Measurements from ENCODE around the gene HSH2D.

The HSH2D gene

GRCh38 chr19:16100524-16100923 lies 43.0 kb upstream of the HSH2D start:
- no peak for TF ChIP-seq CTCF (conservative IDR thresholded peaks at IDR 0.05; ENCODE audit: control insufficient read depth, insufficient read depth, low read depth, low read length)
- no peak for DNase-seq (ENCODE audit: low read depth)
- H3K4me3 ChIP-seq (ENCODE audit: control insufficient read depth, low read depth, low read length): no peak overlapping the region

- peak; percentile 42 for DNase-seq (ENCODE audit: low read depth)
- TF ChIP-seq CTCF (conservative IDR thresholded peaks at IDR 0.05; ENCODE audit: control insufficient read depth, insufficient read depth, low read depth, low read length): no peak
- H3K4me3 ChIP-seq (ENCODE audit: control insufficient read depth, low read depth, low read length): no peak overlapping the region
These were observed 38.8 kb upstream of the HSH2D start for GRCh38 chr19:16104722-16105121.

- DNase-seq (ENCODE audit: low read depth): peak; percentile 58
- no peak for TF ChIP-seq CTCF (conservative IDR thresholded peaks at IDR 0.05; ENCODE audit: control insufficient read depth, insufficient read depth, low read depth, low read length)
- H3K4me3 ChIP-seq (ENCODE audit: control insufficient read depth, low read depth, low read length): no peak overlapping the region
These were observed 37.4 kb upstream of the HSH2D start for GRCh38 chr19:16106121-16106520.

GRCh38 chr19:16111160-16111908 lies 32.2 kb upstream of the HSH2D start, which contains the start of gene RAB8A:
Gene RAB8A, plus strand, starts transcription at chr19:16111889. Its CDS starts 13 bp downstream, at chr19:16111902.
- peak; percentile 62 for TF ChIP-seq CTCF (conservative IDR thresholded peaks at IDR 0.05; ENCODE audit: control insufficient read depth, insufficient read depth, low read depth, low read length)
- H3K4me3 ChIP-seq (ENCODE audit: control insufficient read depth, low read depth, low read length): peak within 1 kb of the TSS; percentile 93
- peak; percentile 98 for DNase-seq (ENCODE audit: low read depth)

- no peak for TF ChIP-seq CTCF (conservative IDR thresholded peaks at IDR 0.05; ENCODE audit: control insufficient read depth, insufficient read depth, low read depth, low read length)
- peak overlapping the region; percentile 93 for H3K4me3 ChIP-seq (ENCODE audit: control insufficient read depth, low read depth, low read length)
- no peak for DNase-seq (ENCODE audit: low read depth)
These were observed 31.4 kb upstream of the HSH2D start for GRCh38 chr19:16111909-16112752.

- TF ChIP-seq CTCF (conservative IDR thresholded peaks at IDR 0.05; ENCODE audit: control insufficient read depth, insufficient read depth, low read depth, low read length): no peak
- H3K4me3 ChIP-seq (ENCODE audit: control insufficient read depth, low read depth, low read length): peak overlapping the region; percentile 93
- DNase-seq (ENCODE audit: low read depth): no peak
These were observed 30.7 kb upstream of the HSH2D start for GRCh38 chr19:16112778-16113177.

Measured in fibroblast of mammary gland (primary cell).